HG03521 (cell line): ENCODE data around the gene CNRIP1.
"Not testable (repeated sequence)": the region's sequence is repeated elsewhere in the genome, so short reads cannot be mapped to it uniquely, and the experiment has no call there.

Experiments used
- ATAC-seq: cut with Tn5 transposase; IDR thresholded peaks from one replicate; pipeline ENCODE4 v1.9.1; 2021; ENCODE audit warnings: mild to moderate bottlenecking, moderate library complexity; ENCODE audit not compliant: unreplicated experiment

Gene CNRIP1

GRCh38 chr2:68341062-68341329, 21.2 kb upstream of the CNRIP1 start:
- ATAC-seq, result no peak

GRCh38 chr2:68340226-68341061, 20.7 kb upstream of the CNRIP1 start:
- ATAC-seq, result no peak

DNA sequence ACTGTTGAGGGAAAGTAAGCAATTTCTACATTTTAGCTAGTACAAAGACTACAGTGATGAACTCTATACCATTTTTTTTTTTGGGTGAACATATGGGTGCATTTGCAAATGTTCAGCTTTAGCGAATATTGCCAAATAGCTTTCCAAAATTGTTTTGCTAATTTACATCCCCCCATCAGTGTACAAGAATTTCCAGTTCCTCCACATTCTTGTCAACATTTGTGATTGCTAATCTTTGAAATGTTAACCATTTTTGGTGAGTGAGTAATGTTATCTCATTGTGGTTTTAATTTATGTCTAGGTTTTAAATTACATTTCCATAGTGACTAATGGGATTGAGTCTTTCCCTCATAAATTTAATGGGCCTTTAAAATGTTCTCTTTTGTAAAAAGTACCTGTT, 16.4 kb upstream of the CNRIP1 start:
- no peak for ATAC-seq

DNA sequence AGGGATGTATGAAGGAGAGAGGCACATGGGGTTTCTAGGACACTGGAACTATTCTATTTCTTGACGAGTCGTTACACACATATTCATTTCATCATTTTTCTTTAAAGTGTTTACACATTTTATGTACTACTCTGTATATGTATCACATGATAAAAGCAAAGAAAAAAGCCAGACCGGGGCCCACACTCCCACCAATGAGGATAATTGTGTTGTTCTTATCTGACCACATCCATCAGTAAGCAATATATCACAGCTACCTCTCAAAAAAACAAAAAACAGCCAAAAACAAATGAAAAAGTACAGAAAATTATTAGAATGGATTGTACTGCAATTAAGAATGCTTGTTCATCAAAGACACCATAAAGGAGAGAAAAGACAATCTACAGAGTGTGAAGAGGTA, 14.2 kb upstream of the CNRIP1 start:
- ATAC-seq, result no peak

GRCh38 chr2:68333009-68333408, 13.3 kb upstream of the CNRIP1 start:
- no peak for ATAC-seq

DNA sequence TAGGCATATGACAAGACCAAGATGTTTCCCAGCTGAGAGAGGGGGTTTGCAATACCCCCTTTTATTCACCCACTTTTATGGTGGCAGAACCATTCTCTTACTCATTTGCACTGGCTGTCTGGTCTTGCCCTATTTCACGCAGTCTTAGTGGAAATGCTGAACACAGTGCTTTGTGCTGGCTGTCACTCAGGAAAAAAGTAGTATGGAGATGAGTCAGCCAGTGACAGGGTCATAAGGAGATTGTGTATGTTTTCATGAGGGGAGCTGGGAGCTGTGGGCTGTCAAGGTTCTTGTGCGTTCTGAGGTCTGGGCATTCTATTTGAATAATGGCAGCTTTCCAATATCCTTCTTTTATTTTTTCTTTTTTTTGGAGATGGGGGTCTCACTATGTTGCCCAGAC, 10.9 kb upstream of the CNRIP1 start:
- no peak for ATAC-seq

DNA sequence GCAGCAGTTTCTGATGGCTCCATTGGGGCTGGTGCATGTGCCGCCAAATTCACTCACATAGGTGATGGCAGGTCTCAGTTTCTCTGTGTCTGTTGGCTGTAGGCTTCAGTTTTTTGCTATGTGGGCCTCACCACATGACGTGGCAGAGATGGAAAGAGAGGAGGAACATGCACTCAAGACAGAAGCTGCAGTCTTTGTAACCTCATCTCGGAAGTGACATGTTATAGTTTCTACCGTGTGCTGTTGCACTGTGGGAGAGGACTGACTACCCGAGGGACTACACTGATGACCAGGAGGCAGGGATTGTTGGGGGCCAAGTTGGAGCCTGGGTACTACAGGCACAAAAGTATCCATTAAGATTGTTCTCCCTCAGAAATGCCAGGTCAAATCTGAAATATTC, 9.2 kb upstream of the CNRIP1 start:
- ATAC-seq, result no peak

GRCh38 chr2:68325056-68325455, 5.3 kb upstream of the CNRIP1 start:
- no peak for ATAC-seq

DNA sequence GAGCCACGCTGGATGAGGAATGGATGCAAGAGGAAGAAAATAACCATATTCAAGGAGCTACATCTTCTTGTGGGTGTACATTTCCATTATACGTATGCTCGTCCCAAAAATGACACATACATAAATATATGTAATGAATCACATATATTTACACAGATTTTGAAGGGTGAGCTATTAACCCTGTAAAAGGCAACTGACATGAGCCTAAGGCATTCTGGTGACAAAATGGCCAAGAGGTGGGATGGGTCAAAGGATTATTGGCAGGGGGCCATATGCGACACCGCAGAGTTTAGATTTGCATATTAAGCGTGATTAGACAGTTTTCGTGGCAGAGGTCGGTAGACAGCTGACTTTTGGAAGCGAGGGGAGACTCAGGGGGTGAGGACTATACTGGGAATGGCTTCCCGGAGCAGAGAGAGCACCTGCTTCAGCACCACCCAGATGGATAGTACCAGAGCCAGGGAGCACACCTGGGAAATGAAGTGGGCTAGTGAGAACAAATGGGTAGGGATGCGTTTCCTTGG, 431 bp upstream of the CNRIP1 start:
- no peak for ATAC-seq

GRCh38 chr2:68318914-68319397, 793 bp downstream of the CNRIP1 start:
- no peak for ATAC-seq

GRCh38 chr2:68317971-68318913, 1.5 kb downstream of the CNRIP1 start:
- no peak for ATAC-seq

DNA sequence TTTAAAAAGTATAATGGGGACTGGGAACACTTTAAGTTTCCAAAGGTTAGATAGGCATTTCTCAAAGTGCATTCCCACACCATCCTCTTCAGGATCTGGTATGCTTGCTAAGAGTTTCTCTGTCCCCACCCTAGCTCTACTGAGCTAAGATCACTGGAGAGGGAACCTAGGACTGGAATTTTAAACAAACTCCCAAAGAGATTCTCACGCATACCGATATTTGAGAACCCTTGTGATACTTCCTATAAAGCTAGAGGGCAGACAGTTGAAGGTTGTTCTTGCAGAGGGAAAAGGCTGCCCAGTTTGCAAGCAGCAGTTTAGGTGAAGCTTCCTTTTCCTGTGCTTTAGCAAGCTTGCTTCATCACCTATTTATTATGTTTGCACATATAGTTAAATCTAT, 3.6 kb downstream of the CNRIP1 start:
- ATAC-seq, result no peak

DNA sequence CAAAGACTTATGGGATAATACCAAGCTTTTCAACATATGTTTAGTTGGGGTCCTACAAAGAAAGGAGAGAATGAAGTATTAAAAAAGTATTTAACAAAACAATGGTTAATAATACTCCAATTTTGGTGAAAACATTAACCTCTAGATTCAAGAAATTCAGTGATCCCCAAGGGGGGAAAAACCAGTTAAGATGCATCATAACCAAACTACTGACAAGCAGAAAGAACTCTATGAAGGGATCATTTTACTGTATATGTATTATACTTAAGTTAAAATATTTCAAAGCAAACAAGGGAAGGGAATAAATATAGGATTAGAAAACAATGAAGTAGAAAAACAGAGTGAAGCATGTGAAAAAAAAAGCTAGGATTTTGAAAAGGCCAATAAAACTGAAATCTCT, 8.7 kb downstream of the CNRIP1 start:
- no peak for ATAC-seq

DNA sequence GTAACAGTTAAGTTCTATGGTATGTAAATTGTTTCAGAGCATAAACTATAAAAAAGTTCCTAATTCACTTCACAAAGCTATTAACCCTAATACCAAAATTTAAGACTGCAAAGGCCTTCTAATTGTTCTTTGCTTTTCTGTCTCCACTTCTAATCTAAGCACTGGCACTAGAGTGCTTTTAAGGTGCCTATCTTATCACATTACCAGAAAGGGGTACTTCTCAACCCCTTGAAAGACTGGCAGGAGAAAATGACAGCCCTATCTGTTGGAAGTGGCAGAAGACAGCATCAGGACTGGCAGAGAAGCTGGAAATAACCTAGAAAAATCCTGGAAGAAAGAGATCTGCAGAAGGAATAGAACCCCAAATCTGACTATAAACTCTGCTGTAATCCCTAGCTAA, 10.3 kb downstream of the CNRIP1 start:
- ATAC-seq, result no peak

DNA sequence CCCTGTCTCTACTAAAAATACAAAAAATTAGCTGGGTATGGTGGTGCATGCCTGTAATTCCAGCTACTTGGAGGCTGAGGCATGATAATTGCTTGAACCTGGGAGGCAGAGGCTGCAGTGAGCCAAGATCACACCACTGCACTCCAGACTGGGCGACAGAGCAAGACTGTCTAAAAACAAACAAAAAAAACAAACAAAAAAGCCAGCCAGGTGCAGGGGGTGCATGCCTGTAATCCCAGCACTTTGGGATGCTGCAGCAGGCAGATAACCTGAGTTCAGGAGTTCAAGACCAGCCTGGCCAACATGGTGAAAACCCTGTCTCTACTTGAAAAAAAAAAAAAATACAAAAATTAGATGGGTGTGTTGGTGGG, 15.9 kb downstream of the CNRIP1 start:
- not testable (repeated sequence) for ATAC-seq

GRCh38 chr2:68303033-68303901, 16.5 kb downstream of the CNRIP1 start:
- ATAC-seq, result no peak

- no peak for ATAC-seq
These were observed 17.4 kb downstream of the CNRIP1 start for GRCh38 chr2:68302281-68302875.

DNA sequence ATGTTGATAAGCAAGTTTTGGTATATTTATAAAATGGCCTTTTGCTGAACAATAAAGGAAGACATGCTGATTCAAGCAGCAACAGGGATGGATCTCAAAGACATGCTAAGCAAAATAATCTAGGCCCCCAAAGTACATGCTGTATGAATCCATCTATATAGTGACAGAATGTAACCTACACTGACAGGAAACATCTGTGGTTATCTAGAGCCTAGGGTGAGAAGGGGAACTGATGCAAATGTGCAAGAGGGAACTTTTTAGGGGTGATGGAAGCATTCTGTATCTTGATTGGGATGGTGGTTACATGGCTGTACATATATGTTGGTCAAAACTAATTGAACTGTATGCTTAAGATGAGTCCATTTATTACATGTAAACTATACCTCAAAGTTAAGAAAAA, 24.2 kb downstream of the CNRIP1 start:
- no peak for ATAC-seq

DNA sequence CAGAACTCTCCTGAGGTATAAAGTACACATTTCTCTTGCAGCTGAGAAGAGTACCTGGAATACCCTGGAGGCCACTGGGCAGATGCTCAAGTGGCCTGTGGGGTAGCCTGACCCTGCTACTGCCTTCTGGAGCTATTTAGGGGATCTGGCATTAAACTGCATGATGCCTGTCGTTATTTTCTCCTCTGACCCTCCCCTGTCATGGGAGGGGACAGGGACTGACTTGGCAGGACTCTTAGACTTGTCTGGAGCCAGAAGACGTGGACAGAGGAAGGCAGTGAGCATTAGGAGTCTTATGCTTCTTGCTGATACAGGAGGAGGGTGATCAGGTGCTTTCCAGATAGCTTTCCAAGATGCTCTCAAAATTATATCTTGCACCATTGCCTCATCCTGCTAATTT, 24.8 kb downstream of the CNRIP1 start:
- no peak for ATAC-seq

DNA sequence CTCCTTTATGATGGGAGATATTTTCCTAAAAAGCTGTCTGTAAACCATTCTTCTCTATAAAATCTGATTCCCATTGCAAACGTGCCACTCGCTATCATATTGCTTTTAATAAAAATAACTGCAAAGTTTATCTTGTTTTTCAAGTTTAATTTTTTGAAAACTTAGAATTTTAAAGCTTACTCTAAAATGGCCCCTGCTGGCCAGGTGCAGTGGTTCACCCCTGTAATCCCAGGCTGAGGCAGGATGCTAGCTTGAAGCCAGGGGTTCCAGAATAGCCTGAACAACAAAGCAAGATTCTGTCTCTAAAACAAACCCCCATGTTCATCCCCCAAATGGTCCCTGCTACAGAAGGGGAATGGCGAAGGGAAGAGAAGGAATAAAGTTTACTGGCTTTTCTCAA, 25.6 kb downstream of the CNRIP1 start:
- no peak for ATAC-seq

GRCh38 chr2:68293755-68294154, 26.0 kb downstream of the CNRIP1 start:
- ATAC-seq, result no peak
